GM12878 (cell line): ENCODE measurements around the gene LBR. TPM values are rescaled to one million over a fixed set of nuclear protein-coding genes. Genes with fewer than 3 reads are reported as not detected.

Experiments
- ATAC-seq: fragments of 200-7000 bp; cut with Tn5 transposase; 3 replicates; pipeline ENCODE4 v1.9.1; 2020; ENCODE audit warnings: mild to moderate bottlenecking, moderate library complexity
- BruUV-seq: library from RNA; stranded (reverse); fragments of 400-500 nt; replicated peaks from 2 replicates; lab custom pipeline; 2021; lab: Mats Ljungman, UMichigan
- CTCF ChIA-PET: fragments of 300-600 bp; sonication (Branson Sonifier 250); formaldehyde crosslinking; extraction: SDS; loops from one replicate; lab custom pipeline; 2021; ENCODE audit warnings: inconsistent platforms; lab: Yijun Ruan, JAX
- POLR2A ChIA-PET: fragments of 350-600 bp; formaldehyde crosslinking; extraction: SDS; loops from one replicate; lab custom pipeline; 2021; ENCODE audit warnings: inconsistent platforms; lab: Charles Lee
- RAD21 ChIA-PET: fragments of 300-600 bp; sonication (Branson Sonifier 250); formaldehyde crosslinking; loops from one replicate; lab custom pipeline; 2023; ENCODE audit warnings: antibody characterized with exemption; ENCODE audit not compliant: unreplicated experiment; lab: Charles Lee
- SMC1A ChIA-PET: fragments of 300-600 bp; sonication (Branson Sonifier 250); formaldehyde crosslinking; loops from one replicate; lab custom pipeline; 2023; ENCODE audit not compliant: unreplicated experiment, uncharacterized antibody; lab: Charles Lee
- DNase-seq: peaks from one replicate; pipeline ENCODE4 v3.0.0-alpha.2; 2011; ENCODE audit warnings: low read depth, low spot score
- FAIRE-seq: peaks from 3 replicates; lab custom pipeline; 2011; peaks lifted over from hg19 to GRCh38; lab: Jason Lieb, UNC
- H2AFZ ChIP-seq: 2 replicates; pipeline ENCODE4 v1.6.0; 2011; ENCODE audit warnings: low read depth, low read length, control low read depth; ENCODE audit not compliant: control insufficient read depth
- H3K27ac ChIP-seq: 2 replicates; pipeline ENCODE4 v1.5.1; 2011; ENCODE audit warnings: control low read depth; ENCODE audit not compliant: control insufficient read depth, insufficient read depth
- H3K27me3 ChIP-seq, 2 experiments: replicated peaks in 1 of 2; 2 replicates each; pipeline versions ENCODE4 v1.6.0 to v1.6.1; 2011; ENCODE audit warnings: low read length in 1 of 2; ENCODE audit not compliant: control insufficient read depth in 2 of 2, insufficient read depth in 2 of 2
- H3K36me3 ChIP-seq, 2 experiments: 2 replicates each; pipeline ENCODE4 v1.5.1; 2011; ENCODE audit warnings: low read length in 1 of 2; ENCODE audit not compliant: control insufficient read depth in 2 of 2, insufficient read depth in 2 of 2
- H3K4me1 ChIP-seq: 2 replicates; pipeline ENCODE4 v1.6.1; 2011; ENCODE audit warnings: mild to moderate bottlenecking, low read length, moderate library complexity, mixed read lengths; ENCODE audit not compliant: control insufficient read depth, insufficient read depth
- H3K4me2 ChIP-seq: 2 replicates; pipeline ENCODE4 v1.6.0; 2011; ENCODE audit warnings: control low read depth; ENCODE audit not compliant: control insufficient read depth, insufficient read depth
- H3K4me3 ChIP-seq: fragments of 200-600 bp; sonication (generic); 2 replicates; pipeline ENCODE4 v1.5.1; 2016
- H3K79me2 ChIP-seq: 2 replicates; pipeline ENCODE4 v1.6.0; 2011; ENCODE audit warnings: low read length; ENCODE audit not compliant: control insufficient read depth, insufficient read depth
- H3K9ac ChIP-seq: 2 replicates; pipeline ENCODE4 v1.8.0; 2011; ENCODE audit warnings: low read length, control low read depth, mixed read lengths; ENCODE audit not compliant: control insufficient read depth, insufficient read depth
- H3K9me3 ChIP-seq: replicated peaks from 3 replicates; pipeline ENCODE4 v1.5.1; 2011; ENCODE audit warnings: mild to moderate bottlenecking, low read length; ENCODE audit not compliant: control insufficient read depth, insufficient read depth
- H4K20me1 ChIP-seq: 2 replicates; pipeline ENCODE4 v1.6.0; 2011; ENCODE audit not compliant: control insufficient read depth, insufficient read depth
- JUNB ChIP-seq: IDR thresholded peaks from 2 replicates; pipeline ENCODE4 v1.6.1; 2016; ENCODE audit warnings: antibody characterized with exemption, mild to moderate bottlenecking
- KDM1A ChIP-seq: fragments of 200-600 bp; sonication (generic); IDR thresholded peaks from 2 replicates; pipeline ENCODE4 v1.6.1; 2016; ENCODE audit warnings: borderline replicate concordance
- NFXL1 ChIP-seq: fragments of 450-650 bp; IDR thresholded peaks from 2 replicates; pipeline ENCODE4 v1.6.1; 2017; ENCODE audit warnings: antibody characterized with exemption, mild to moderate bottlenecking, borderline replicate concordance
- PAX5 ChIP-seq: IDR thresholded peaks from 2 replicates; pipeline ENCODE4 v1.6.1; 2011; ENCODE audit warnings: low read depth, low read length, borderline replicate concordance
- PBX3 ChIP-seq: IDR thresholded peaks from 2 replicates; pipeline ENCODE4 v1.6.1; 2011; ENCODE audit warnings: mild to moderate bottlenecking, low read depth, low read length, moderate library complexity; ENCODE audit not compliant: insufficient replicate concordance
- POLR2A ChIP-seq: IDR thresholded peaks from 2 replicates; pipeline ENCODE4 v1.6.1; 2011; ENCODE audit warnings: low read depth, mild to moderate bottlenecking, low read length
- POLR2AphosphoS2 ChIP-seq: IDR thresholded peaks from 2 replicates; pipeline ENCODE4 v1.6.1; 2011; ENCODE audit warnings: low read depth, mild to moderate bottlenecking, low read length, improper control_type of control experiment, moderate library complexity
- SIX5 ChIP-seq: IDR thresholded peaks from 2 replicates; pipeline ENCODE4 v1.6.1; 2011; ENCODE audit warnings: mild to moderate bottlenecking, low read depth, low read length, moderate library complexity; ENCODE audit not compliant: severe bottlenecking
- SRF ChIP-seq, 2 experiments: IDR thresholded peaks; 2 replicates each; pipeline ENCODE4 v1.6.1; 2011; ENCODE audit warnings: low read depth in 2 of 2, low read length in 2 of 2, mild to moderate bottlenecking in 1 of 2, moderate library complexity in 1 of 2
- WRNIP1 ChIP-seq: IDR thresholded peaks from 2 replicates; pipeline ENCODE4 v1.6.1; 2011; ENCODE audit warnings: low read depth, low read length, improper control_type of control experiment, borderline replicate concordance
- WGBS: methylation state at CpG from one replicate; pipeline ENCODE4 v1.1.6; 2016; ENCODE audit warnings: low lambda C conversion rate; ENCODE audit not compliant: insufficient replicate concordance, insufficient coverage; ENCODE audit errors: missing lambda C conversion rate; 5-methylcytosine and 5-hydroxymethylcytosine counted together
- in situ Hi-C: fragments of 300-500 bp; cut with MboI; formaldehyde crosslinking; loops from 9 replicates; pipeline ENCODE4 v1.14.3; 2018; ENCODE audit warnings: mixed read lengths
- intact Hi-C: fragments of 100-400 bp; cut with micrococcal nuclease; formaldehyde crosslinking; loops from one replicate; pipeline ENCODE4 v1.14.2; 2022; ENCODE audit not compliant: unreplicated experiment
- polyA plus RNA-seq, 11 experiments: library from polyadenylated mRNA; depleted of rRNA in 4 of 11; unstranded in 6 of 11; stranded (reverse) in 5 of 11; fragments of >200 nt; fragmentation: Nextera tagmentation in 4 of 11; fragmentation: Illumina TruSeq in 1 of 11; extraction: Ambion mirVana in 4 of 11; extraction: Trizol in 1 of 11; gene quantifications; 1 replicate in 1 of 11; 2 replicates in 10 of 11; pipeline versions ENCODE4 v1.2.1 to v1.2.3, GENCODE V29; 2011 to 2016; ENCODE audit warnings: inconsistent platforms in 2 of 11, missing spikeins in 2 of 11, low read depth in 1 of 11
- total RNA-seq, 4 experiments: library from RNA; depleted of rRNA in 3 of 4; stranded (reverse); fragments of >200 nt in 3 of 4; fragmentation: Illumina TruSeq in 1 of 4; extraction: Trizol in 1 of 4; gene quantifications; 2 replicates each; pipeline versions ENCODE4 v1.2.1 to v1.2.3, GENCODE V29; 2013 to 2021
- TF ChIP-seq, protein P1 (sequence below): fragments of 450-650 bp; IDR thresholded peaks from 2 replicates; pipeline ENCODE4 v1.6.1; 2017; ENCODE audit warnings: mild to moderate bottlenecking

LBR gene
- total and polyA plus RNA-seq, 10 of the 15 experiments (the other 5 are each of a cell fraction or from before 2014, with no cell fraction given), result 81.8 to 178 (median 114) TPM

- TF ChIP-seq WRNIP1 (no peak), POLR2AphosphoS2 (no peak), KDM1A (no peak)
These were observed 20.1 kb downstream of the LBR start (continued) for GRCh38 chr1:225407755-225408154.

DNA sequence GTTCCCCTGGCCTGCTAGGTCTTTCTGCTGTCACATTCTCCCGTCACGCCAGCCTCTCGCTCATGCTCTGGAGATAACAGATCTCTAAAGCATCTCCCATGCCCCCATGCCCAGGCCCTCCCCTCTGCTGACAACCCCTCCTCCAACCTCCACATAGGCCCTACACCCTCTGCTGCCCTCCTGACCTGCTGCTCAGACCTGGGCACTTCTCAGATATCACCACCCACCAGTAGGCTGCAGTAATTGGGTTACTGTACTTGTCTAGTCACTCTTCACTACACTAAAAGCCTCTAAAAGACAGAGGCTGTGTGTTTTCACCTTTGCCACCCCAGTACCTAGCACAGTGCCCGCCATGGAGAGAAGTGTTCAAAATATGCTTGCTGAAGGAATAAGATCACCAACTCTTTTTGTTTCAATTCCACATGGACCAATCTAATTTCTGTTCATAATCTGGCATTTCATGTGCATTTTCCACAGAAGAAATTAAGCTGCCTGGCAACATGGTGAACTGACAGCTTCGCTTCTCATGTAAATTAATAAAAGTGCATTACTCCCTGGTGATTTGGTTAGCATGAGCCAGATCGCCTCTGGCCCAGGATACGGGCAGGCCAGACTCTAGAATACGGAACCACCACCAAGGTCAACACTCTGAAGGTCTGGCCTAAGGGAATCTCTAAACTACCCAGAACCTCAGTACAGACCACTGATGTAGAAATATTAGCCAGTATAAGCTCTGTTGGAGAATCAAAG is 20.7 kb downstream of the LBR start:
- WGBS, result 99% methylated on average over 8 of the region's 8 CpGs
- DNase-seq (no peak), ATAC-seq (no peak), FAIRE-seq (no peak)
- RAD21 ChIA-PET, result no interaction called here
- Histone ChIP-seq H3K79me2 (no peaks in the 10 kb centered on the region), H3K9me3 (no peaks in the 10 kb centered on the region), H2AFZ (no peak overlapping the region), H3K36me3 (peaks cover 17 to 38% of the 10 kb centered on the region in 2 experiments), H3K9ac (no peak overlapping the region), H4K20me1 (no peaks in the 10 kb centered on the region), H3K4me3 (no peak overlapping the region), H3K27ac (no peak overlapping the region), H3K27me3 (no peaks in the 10 kb centered on the region), H3K4me2 (no peak overlapping the region), H3K4me1 (no peaks in the 10 kb centered on the region)
- TF ChIP-seq JUNB (no peak), PAX5 (no peak), PBX3 (no peak), POLR2A (no peak), NFXL1 (no peak), SRF (IDR thresholded peaks at IDR 0.05; ENCODE audit: low read depth in 2 of 2, low read length in 2 of 2) (no peak), SIX5 (no peak)
- TF ChIP-seq, protein P1, sequence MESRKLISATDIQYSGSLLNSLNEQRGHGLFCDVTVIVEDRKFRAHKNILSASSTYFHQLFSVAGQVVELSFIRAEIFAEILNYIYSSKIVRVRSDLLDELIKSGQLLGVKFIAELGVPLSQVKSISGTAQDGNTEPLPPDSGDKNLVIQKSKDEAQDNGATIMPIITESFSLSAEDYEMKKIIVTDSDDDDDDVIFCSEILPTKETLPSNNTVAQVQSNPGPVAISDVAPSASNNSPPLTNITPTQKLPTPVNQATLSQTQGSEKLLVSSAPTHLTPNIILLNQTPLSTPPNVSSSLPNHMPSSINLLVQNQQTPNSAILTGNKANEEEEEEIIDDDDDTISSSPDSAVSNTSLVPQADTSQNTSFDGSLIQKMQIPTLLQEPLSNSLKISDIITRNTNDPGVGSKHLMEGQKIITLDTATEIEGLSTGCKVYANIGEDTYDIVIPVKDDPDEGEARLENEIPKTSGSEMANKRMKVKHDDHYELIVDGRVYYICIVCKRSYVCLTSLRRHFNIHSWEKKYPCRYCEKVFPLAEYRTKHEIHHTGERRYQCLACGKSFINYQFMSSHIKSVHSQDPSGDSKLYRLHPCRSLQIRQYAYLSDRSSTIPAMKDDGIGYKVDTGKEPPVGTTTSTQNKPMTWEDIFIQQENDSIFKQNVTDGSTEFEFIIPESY, result no peak
- SMC1A ChIA-PET, result interaction anchor here (1.6 kb wide), 1 partner anchor 18 kb away, joined by 3 read pairs; no protein-coding TSS in a partner anchor
- intact Hi-C loops (no loop called here), in situ Hi-C loops (no loop called here)
- no TSS peak for BruUV-seq
- POLR2A ChIA-PET, result no interaction called here
- CTCF ChIA-PET, result interaction anchor here (1.6 kb wide), 1 partner anchor 88 kb away, joined by 3 read pairs; no protein-coding TSS in a partner anchor
